ENCODE data around the gene AQP12A.

- TF ChIP-seq CTCF (IDR thresholded peaks at IDR 0.05): no peak
- no peak for TF ChIP-seq POLR2AphosphoS5 (IDR thresholded peaks at IDR 0.05)
- no peak for TF ChIP-seq POLR2A (IDR thresholded peaks at IDR 0.05)
Measured at GRCh38 chr2:240716130-240716798, 24.6 kb downstream of the AQP12A start.
